Keratinocyte (primary cell): ENCODE measurements around the gene STRN3.

Source experiments
- CTCF ChIP-seq, 3 experiments: IDR thresholded peaks in 1 of 3; conservative IDR thresholded peaks in 1 of 3; optimal IDR thresholded peaks in 1 of 3; 2 replicates in 2 of 3; 3 replicates in 1 of 3; pipeline versions ENCODE3 to v1.5.1; 2011; ENCODE audit warnings: low read length in 3 of 3, mild to moderate bottlenecking in 3 of 3, moderate library complexity in 2 of 3, control low read depth in 1 of 3, inconsistent platforms in 1 of 3; ENCODE audit not compliant: insufficient read depth in 2 of 3; ENCODE audit errors: extremely low read depth in 1 of 3
- EZH2 ChIP-seq: IDR thresholded peaks from one replicate; pipeline ENCODE4 v1.6.1; 2012; ENCODE audit warnings: inconsistent platforms, mild to moderate bottlenecking, low read length, moderate library complexity

GRCh38 chr14:30849354-30849753 lies 176.8 kb downstream of the STRN3 start:
- TF ChIP-seq CTCF (optimal IDR thresholded peaks at IDR 0.05 in 1 of 3, IDR thresholded peaks at IDR 0.05 in 1 of 3, conservative IDR thresholded peaks at IDR 0.05 in 1 of 3; ENCODE audit: extremely low read depth in 1 of 3, insufficient read depth in 2 of 3, low read length in 3 of 3), result no peak
- no peak for TF ChIP-seq EZH2
